ENCODE results near the gene RABGAP1L.
A peak's percentile ranks its signal among the peaks of the same experiment; 100 is the strongest.
"Not testable (repeated sequence)": the region's sequence is repeated elsewhere in the genome, so short reads cannot be mapped to it uniquely, and the experiment has no call there.

Gene RABGAP1L

GRCh38 chr1:174837386-174837785, 678.1 kb downstream of the RABGAP1L start:
- DNase-seq: no peak

- DNase-seq: no peak
Observed at GRCh38 chr1:174839211-174839610, 679.9 kb downstream of the RABGAP1L start.

DNA sequence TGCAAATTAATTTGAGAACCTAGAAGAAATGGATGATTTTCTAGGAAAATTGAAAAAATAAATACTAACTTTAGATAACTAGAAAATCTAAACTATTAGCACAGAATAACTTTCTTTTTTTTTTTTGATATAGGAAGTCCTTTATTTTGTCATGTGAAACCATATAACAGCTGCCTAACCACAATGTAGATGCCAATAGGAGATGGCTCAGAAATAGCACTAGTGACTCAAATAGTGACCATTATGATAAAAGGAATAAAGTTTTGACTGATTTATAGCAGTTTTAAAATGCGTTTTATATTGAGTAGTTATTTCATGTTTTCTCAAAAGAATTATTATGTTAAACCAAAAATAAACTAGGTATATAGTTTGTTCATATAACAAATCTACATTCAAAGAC, 682.4 kb downstream of the RABGAP1L start:
- DNase-seq: peak; percentile 6

GRCh38 chr1:174848593-174849560, 689.6 kb downstream of the RABGAP1L start:
- not testable (repeated sequence) for DNase-seq

- DNase-seq: no peak
Observed at GRCh38 chr1:174850726-174851125, 691.4 kb downstream of the RABGAP1L start.

DNA sequence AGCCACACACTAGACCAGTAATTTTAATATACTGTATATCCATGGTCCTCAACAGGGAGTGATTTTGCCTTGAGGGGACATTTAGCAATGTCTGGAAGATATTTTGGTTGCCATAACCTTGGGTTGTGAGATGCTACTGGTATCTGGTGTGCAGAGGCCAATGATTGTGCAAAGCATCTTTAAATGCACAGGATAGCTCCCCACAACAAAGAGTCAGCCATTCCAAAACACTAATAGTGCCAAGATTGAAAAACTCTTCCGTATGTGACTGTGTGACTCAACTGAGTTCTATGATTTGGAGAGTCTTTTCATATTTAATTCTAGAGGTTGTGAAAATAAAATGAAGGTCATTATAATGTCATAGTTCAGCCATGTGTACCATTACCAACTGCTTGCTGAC, 699.0 kb downstream of the RABGAP1L start:
- no peak for DNase-seq

GRCh38 chr1:174870319-174870718, 711.0 kb downstream of the RABGAP1L start:
- no peak for DNase-seq

DNA sequence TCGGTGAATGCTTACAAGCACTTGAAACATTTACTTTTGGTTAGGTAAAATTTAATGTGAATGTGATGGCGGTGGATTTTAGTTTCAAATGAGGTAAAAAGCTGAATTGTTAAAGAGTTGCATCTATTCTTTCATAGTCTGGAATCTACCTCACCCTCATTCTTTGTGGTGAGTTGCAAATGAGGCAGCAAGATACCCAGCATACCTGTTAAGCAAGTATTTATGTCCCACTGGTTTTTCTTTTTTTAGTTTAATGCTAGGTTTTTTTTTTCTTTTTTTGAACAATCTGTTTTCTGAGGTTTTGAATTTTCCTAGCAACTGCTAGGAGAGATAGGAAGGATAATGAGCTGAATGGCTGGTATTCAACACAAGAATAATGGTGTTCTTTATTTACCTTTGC, 712.6 kb downstream of the RABGAP1L start:
- no peak for DNase-seq

DNA sequence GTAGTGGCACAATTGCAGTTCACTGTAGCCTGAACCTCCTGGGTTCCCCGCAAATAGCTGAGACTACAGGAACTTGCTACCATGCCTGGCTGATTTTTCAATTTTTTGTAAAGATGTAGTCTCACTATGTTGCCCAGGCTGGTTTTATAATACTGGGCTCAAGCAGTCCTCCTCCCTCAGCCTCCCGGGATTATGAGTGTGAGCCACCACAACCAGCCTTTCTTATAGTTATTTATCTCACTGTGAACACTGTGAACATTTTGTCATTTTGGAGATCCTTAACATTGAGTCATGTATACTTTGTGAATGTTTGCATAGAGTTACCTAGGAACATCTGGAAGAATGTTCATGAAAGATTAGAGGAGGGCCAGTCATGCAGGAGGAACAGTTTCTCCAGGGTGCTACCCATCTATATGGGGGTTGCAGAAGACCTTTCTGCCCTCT, 713.3 kb downstream of the RABGAP1L start:
- DNase-seq: peak; percentile 55

GRCh38 chr1:174874331-174875053, 715.2 kb downstream of the RABGAP1L start:
- DNase-seq: no peak

GRCh38 chr1:174875306-174875705, 716.0 kb downstream of the RABGAP1L start:
- no peak for DNase-seq

DNA sequence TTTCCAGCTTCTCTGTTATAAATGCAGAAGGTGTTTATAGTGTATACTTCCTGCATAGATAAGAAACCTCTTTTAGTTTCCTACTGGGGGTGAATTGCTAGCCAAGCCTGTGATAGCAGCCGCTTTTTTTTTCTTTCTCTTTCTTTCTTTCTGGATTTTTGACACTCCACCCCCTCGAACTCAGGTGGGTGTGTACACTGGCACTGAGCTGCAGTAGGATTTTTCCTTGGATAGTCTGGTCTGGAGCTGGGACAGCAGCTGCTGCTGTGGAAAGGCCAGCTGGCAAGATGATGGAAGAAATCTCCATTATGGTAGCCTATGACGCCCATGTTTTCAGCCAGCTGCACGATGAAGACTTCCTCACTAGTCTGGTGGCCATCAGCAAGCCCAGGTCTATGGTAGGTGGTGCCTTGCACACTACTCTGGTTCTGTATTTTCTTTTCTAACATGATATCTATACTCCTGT, 717.9 kb downstream of the RABGAP1L start:
- DNase-seq: peak; percentile 23

DNA sequence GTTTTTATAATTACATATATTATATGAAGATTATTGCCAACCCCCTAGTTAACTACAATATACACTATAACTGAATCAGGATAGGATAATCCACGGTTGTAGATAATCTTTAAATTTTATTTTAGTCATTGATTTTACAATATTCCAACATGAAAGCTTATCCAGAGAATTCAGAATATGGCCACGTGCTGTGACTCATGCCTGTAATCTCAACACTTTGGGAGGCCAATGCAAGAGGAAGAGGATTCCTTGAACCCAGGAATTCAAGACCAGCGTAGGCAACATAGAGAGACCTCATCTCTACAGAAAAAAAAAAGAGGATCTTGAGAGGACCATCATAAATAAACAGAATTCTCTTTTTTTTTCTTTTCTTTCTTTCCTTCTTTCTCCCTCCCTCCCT, 720.9 kb downstream of the RABGAP1L start:
- DNase-seq: no peak

DNA sequence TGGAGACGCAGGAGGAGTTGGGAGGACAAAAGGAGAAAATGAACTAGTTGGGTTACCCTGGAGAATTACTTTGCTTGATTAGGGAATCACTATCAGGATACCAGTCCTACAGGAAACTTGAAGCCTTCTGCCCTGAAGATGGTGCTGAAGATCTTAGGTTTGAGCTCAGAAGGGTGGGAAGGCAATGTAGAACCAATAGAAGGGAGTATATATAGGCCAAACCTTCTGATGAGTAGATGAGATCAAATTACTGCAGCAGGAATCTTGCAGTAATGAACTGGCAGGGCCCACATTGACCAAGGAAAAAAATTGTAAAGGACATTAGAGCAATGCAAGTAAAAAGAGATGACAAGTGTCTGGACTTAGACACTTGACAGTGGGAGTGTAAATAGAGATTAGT, 724.1 kb downstream of the RABGAP1L start:
- peak; percentile 52 for DNase-seq

GRCh38 chr1:174884038-174884437, 724.7 kb downstream of the RABGAP1L start:
- DNase-seq: no peak

- no peak for DNase-seq
Observed at GRCh38 chr1:174884566-174884965, 725.2 kb downstream of the RABGAP1L start.

DNA sequence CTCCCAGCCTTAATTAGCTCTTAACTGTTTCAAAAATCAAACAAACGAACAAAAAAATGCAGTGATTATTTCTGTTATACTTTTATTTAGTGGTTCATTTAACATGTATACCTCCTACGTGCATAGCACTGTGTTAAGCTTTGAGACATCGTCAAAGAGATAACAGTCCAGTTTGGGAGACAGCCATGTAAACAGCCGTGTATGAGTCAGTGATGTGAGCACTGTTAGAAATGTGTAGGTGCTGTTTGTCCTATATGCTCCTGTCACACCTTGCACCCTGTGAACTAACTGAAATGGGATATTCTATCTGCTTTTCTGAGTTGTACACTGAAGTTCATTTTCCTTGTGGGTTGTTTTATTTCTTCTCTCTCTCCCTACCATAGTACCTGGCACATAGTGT, 730.7 kb downstream of the RABGAP1L start:
- DNase-seq: no peak

DNA sequence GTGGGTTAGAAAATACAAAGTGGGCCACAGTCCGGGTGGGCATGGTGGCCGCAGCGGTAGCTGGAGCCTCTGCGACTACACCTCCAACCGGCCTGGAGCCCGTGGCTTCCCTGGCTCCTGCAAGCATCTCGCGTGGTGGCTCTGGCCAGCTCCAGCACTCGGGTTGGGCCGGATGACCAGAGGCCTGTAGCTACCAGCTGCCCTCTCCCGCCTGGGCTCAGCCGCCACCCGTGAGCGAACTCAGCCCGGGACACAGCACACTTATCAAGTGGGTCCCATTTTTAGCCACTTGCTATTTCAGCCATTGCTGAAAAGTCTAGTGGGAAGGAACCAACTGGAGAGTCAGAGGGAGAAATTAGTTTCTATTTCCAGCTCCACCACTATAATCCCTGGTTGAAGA, 732.7 kb downstream of the RABGAP1L start:
- DNase-seq: no peak

GRCh38 chr1:174894117-174894762, 734.9 kb downstream of the RABGAP1L start:
- DNase-seq: no peak

DNA sequence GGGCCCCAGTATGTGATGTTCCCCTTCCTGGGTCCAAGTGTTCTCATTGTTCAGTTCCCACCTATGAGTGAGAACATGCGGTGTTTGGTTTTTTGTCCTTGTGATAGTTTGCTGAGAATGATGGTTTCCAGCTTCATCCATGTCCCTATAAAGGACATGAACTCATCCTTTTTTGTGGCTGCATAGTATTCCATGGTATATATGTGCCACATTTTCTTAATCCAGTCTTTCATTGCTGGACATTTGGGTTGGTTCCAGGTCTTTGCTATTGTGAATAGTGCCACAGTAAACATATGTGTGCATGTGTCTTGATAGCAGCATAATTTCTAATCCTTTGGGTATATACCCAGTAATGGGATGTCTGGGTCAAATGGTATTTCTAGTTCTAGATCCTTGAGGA, 736.3 kb downstream of the RABGAP1L start:
- not testable (repeated sequence) for DNase-seq

DNA sequence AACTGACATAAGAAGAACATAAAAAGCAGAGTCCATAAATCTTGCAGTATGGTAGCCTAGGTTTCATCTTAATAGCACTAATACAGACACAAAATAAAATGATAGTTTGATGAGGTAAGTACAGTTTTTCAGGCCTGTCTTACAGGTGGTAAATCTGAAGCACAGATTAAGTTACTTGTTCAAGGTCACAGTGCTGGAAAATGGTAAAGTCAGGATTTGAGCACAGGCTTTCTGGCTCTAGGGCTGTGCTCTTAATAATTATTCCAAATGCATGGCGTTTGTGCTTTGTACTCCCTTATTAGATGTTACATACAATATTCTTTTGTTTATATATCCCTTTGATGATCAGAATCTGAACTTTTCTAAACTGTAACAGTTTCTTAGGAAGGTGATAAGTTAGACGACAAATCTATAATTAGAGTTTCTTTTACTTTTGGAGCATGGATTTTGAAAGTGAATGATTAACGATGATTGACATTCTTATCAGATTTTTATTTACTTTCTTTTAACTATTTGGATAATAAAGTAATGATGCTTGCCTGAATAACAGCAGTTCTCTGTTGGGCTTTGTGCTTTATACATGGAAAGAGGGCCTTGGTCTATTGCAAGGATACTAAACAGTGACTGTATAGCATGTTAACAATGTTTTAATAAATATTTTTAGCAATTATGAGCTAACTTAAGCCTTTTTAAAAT, 738.9 kb downstream of the RABGAP1L start:
- DNase-seq: no peak

- no peak for DNase-seq
Observed at GRCh38 chr1:174900317-174900716, 741.0 kb downstream of the RABGAP1L start.

Measured in hematopoietic multipotent progenitor cell treated with erythropoietin and hydrocortisone succinate and interleukin-3 and kit ligand, for 8 days (in vitro differentiated cells).